Measurements from ENCODE around the gene TWIST2.

TWIST2 gene

GRCh38 chr2:238872628-238873380 lies 24.9 kb downstream of the TWIST2 start:
- no peak for TF ChIP-seq RAD21 (IDR thresholded peaks at IDR 0.05; ENCODE audit: low read depth)

- TF ChIP-seq ZBTB7A (IDR thresholded peaks at IDR 0.05; ENCODE audit: low read depth) = no peak
- no peak for TF ChIP-seq FOXM1 (IDR thresholded peaks at IDR 0.05; ENCODE audit: borderline replicate concordance, low read depth)
- TF ChIP-seq RAD21 (IDR thresholded peaks at IDR 0.05; ENCODE audit: low read depth) = no peak
- no peak for TF ChIP-seq CREB1 (IDR thresholded peaks at IDR 0.05; ENCODE audit: low read depth)
- TF ChIP-seq YY1 (IDR thresholded peaks at IDR 0.05; ENCODE audit: low read depth) = no peak
- no peak for TF ChIP-seq TAF1 (IDR thresholded peaks at IDR 0.05; ENCODE audit: low read depth)
- no peak for TF ChIP-seq EP300 (IDR thresholded peaks at IDR 0.05; ENCODE audit: borderline replicate concordance)
- no peak for TF ChIP-seq REST (IDR thresholded peaks at IDR 0.05; ENCODE audit: low read depth)
- no peak for TF ChIP-seq NFIC (IDR thresholded peaks at IDR 0.05)
- no peak for TF ChIP-seq TEAD4 (IDR thresholded peaks at IDR 0.05)
- no peak for TF ChIP-seq USF1 (IDR thresholded peaks at IDR 0.05)
- no peak for TF ChIP-seq CEBPB (IDR thresholded peaks at IDR 0.05)
- TF ChIP-seq TCF12 (IDR thresholded peaks at IDR 0.05; ENCODE audit: low read depth) = no peak
These were observed 25.5 kb downstream of the TWIST2 start for GRCh38 chr2:238873381-238873801.

- TF ChIP-seq EGR1 (IDR thresholded peaks at IDR 0.05) (no peak), USF1 (IDR thresholded peaks at IDR 0.05) (no peak), CEBPB (IDR thresholded peaks at IDR 0.05) (no peak), FOXM1 (IDR thresholded peaks at IDR 0.05; ENCODE audit: borderline replicate concordance, low read depth) (no peak), YY1 (IDR thresholded peaks at IDR 0.05; ENCODE audit: low read depth) (no peak), REST (IDR thresholded peaks at IDR 0.05; ENCODE audit: low read depth) (no peak), ZBTB7A (IDR thresholded peaks at IDR 0.05; ENCODE audit: low read depth) (no peak), TAF1 (IDR thresholded peaks at IDR 0.05; ENCODE audit: low read depth) (no peak), TEAD4 (IDR thresholded peaks at IDR 0.05) (no peak), NFIC (IDR thresholded peaks at IDR 0.05) (no peak), RAD21 (IDR thresholded peaks at IDR 0.05; ENCODE audit: low read depth) (no peak), MAX (IDR thresholded peaks at IDR 0.05) (no peak), EP300 (IDR thresholded peaks at IDR 0.05; ENCODE audit: borderline replicate concordance) (no peak), TCF12 (IDR thresholded peaks at IDR 0.05; ENCODE audit: low read depth) (no peak), CREB1 (IDR thresholded peaks at IDR 0.05; ENCODE audit: low read depth) (no peak)
These were observed 26.0 kb downstream of the TWIST2 start for GRCh38 chr2:238873841-238874240.

GRCh38 chr2:238874330-238875050 lies 26.6 kb downstream of the TWIST2 start:
- TF ChIP-seq TCF12 (IDR thresholded peaks at IDR 0.05; ENCODE audit: low read depth) = no peak
- TF ChIP-seq REST (IDR thresholded peaks at IDR 0.05; ENCODE audit: low read depth) = no peak
- TF ChIP-seq EGR1 (IDR thresholded peaks at IDR 0.05) = no peak
- TF ChIP-seq FOXM1 (IDR thresholded peaks at IDR 0.05; ENCODE audit: borderline replicate concordance, low read depth) = no peak
- no peak for TF ChIP-seq USF1 (IDR thresholded peaks at IDR 0.05)
